Measurements from ENCODE around the gene ANO6.
"Not testable (repeated sequence)": the region's sequence is repeated elsewhere in the genome, so short reads cannot be mapped to it uniquely, and the experiment has no call there.

ANO6 gene

GRCh38 chr12:45215419-45216229, at the start of gene ANO6:
ANO6 (plus strand) TSS chr12:45216095; CDS start chr12:45216322, 227 bp downstream.
- TF ChIP-seq JUND (IDR thresholded peaks at IDR 0.05; ENCODE audit: low read depth), result no peak
- peak; percentile 79 to 94 for DNase-seq (ENCODE audit: low read depth in 1 of 2, low spot score in 1 of 2)
- in situ Hi-C loops (cut with HindIII; ENCODE audit: low pct_unique_long_range_greater_than_20kb, low sequenced_read_pairs), result no loop called here

GRCh38 chr12:45168976-45169375, 46.9 kb upstream of the ANO6 start:
- no peak for DNase-seq (ENCODE audit: low read depth in 1 of 2, low spot score in 1 of 2)
- in situ Hi-C loops (cut with HindIII; ENCODE audit: low pct_unique_long_range_greater_than_20kb, low sequenced_read_pairs), result no loop called here

GRCh38 chr12:45170456-45171042, 45.3 kb upstream of the ANO6 start:
- TF ChIP-seq JUND (IDR thresholded peaks at IDR 0.05; ENCODE audit: low read depth), result no peak
- in situ Hi-C loops (cut with HindIII; ENCODE audit: low pct_unique_long_range_greater_than_20kb, low sequenced_read_pairs), result no loop called here
- DNase-seq (ENCODE audit: low read depth in 1 of 2, low spot score in 1 of 2), result peak; percentile 56 to 90

More at GRCh38 chr12:45168976-45169375, 46.9 kb upstream of the ANO6 start:
- TF ChIP-seq JUND (IDR thresholded peaks at IDR 0.05; ENCODE audit: low read depth), result no peak

- in situ Hi-C loops (cut with HindIII; ENCODE audit: low pct_unique_long_range_greater_than_20kb, low sequenced_read_pairs), result not testable (repeated sequence)
These were observed 42.6 kb upstream of the ANO6 start for GRCh38 chr12:45173293-45173692.

GRCh38 chr12:45174595-45174994, 41.3 kb upstream of the ANO6 start:
- TF ChIP-seq JUND (IDR thresholded peaks at IDR 0.05; ENCODE audit: low read depth), result no peak
- in situ Hi-C loops (cut with HindIII; ENCODE audit: low pct_unique_long_range_greater_than_20kb, low sequenced_read_pairs), result no loop called here
- no peak for DNase-seq (ENCODE audit: low read depth in 1 of 2, low spot score in 1 of 2)

More at GRCh38 chr12:45173293-45173692, 42.6 kb upstream of the ANO6 start:
- DNase-seq (ENCODE audit: low read depth in 1 of 2, low spot score in 1 of 2), result peak in 1 of 2 experiments; percentile 32

- in situ Hi-C loops (cut with HindIII; ENCODE audit: low pct_unique_long_range_greater_than_20kb, low sequenced_read_pairs), result no loop called here
- no peak for TF ChIP-seq JUND (IDR thresholded peaks at IDR 0.05; ENCODE audit: low read depth)
- no peak for DNase-seq (ENCODE audit: low read depth in 1 of 2, low spot score in 1 of 2)
These were observed 37.1 kb upstream of the ANO6 start for GRCh38 chr12:45178771-45179170.

- DNase-seq (ENCODE audit: low read depth in 1 of 2, low spot score in 1 of 2), result no peak
- no peak for TF ChIP-seq JUND (IDR thresholded peaks at IDR 0.05; ENCODE audit: low read depth)
- in situ Hi-C loops (cut with HindIII; ENCODE audit: low pct_unique_long_range_greater_than_20kb, low sequenced_read_pairs), result no loop called here
These were observed 33.4 kb upstream of the ANO6 start for GRCh38 chr12:45182511-45182910.

- no peak for TF ChIP-seq JUND (IDR thresholded peaks at IDR 0.05; ENCODE audit: low read depth)
- peak; percentile 34 to 38 for DNase-seq (ENCODE audit: low read depth in 1 of 2, low spot score in 1 of 2)
- in situ Hi-C loops (cut with HindIII; ENCODE audit: low pct_unique_long_range_greater_than_20kb, low sequenced_read_pairs), result no loop called here
These were observed 32.6 kb upstream of the ANO6 start for GRCh38 chr12:45183246-45183645.

GRCh38 chr12:45184147-45184963, 31.5 kb upstream of the ANO6 start:
- no peak for DNase-seq (ENCODE audit: low read depth in 1 of 2, low spot score in 1 of 2)
- TF ChIP-seq JUND (IDR thresholded peaks at IDR 0.05; ENCODE audit: low read depth), result no peak
- in situ Hi-C loops (cut with HindIII; ENCODE audit: low pct_unique_long_range_greater_than_20kb, low sequenced_read_pairs), result no loop called here

- DNase-seq (ENCODE audit: low read depth in 1 of 2, low spot score in 1 of 2), result no peak
- TF ChIP-seq JUND (IDR thresholded peaks at IDR 0.05; ENCODE audit: low read depth), result no peak
- in situ Hi-C loops (cut with HindIII; ENCODE audit: low pct_unique_long_range_greater_than_20kb, low sequenced_read_pairs), result no loop called here
These were observed 29.1 kb upstream of the ANO6 start for GRCh38 chr12:45186762-45187161.

GRCh38 chr12:45189766-45190403, 26.0 kb upstream of the ANO6 start:
- no peak for DNase-seq (ENCODE audit: low read depth in 1 of 2, low spot score in 1 of 2)
- no peak for TF ChIP-seq JUND (IDR thresholded peaks at IDR 0.05; ENCODE audit: low read depth)
- in situ Hi-C loops (cut with HindIII; ENCODE audit: low pct_unique_long_range_greater_than_20kb, low sequenced_read_pairs), result no loop called here

- DNase-seq (ENCODE audit: low read depth in 1 of 2, low spot score in 1 of 2), result no peak
- in situ Hi-C loops (cut with HindIII; ENCODE audit: low pct_unique_long_range_greater_than_20kb, low sequenced_read_pairs), result no loop called here
- TF ChIP-seq JUND (IDR thresholded peaks at IDR 0.05; ENCODE audit: low read depth), result no peak
These were observed 24.7 kb upstream of the ANO6 start for GRCh38 chr12:45191239-45191638.
